NCI-H2107 treated with DMSO at 0.1 percent for 48 hours (cell line): Measurements from ENCODE around the gene RRH.
"Not testable (repeated sequence)": the region's sequence is repeated elsewhere in the genome, so short reads cannot be mapped to it uniquely, and the experiment has no call there.

ENCODE experiments used
- DNase-seq: peaks from one replicate; lab custom pipeline; 2025; ENCODE audit not compliant: unreplicated experiment; lab: John Stamatoyannopoulos, UW

RRH gene

GRCh38 chr4:109827672-109828071 lies at the start of gene RRH:
RRH (plus strand) TSS chr4:109827972; CDS start chr4:109828028, 56 bp downstream.
- no peak for DNase-seq

- DNase-seq = not testable (repeated sequence)
Observed at GRCh38 chr4:109782092-109782491, 45.7 kb upstream of the RRH start.

GRCh38 chr4:109786846-109787245 lies 40.9 kb upstream of the RRH start:
- no peak for DNase-seq

GRCh38 chr4:109787807-109788206 lies 40.0 kb upstream of the RRH start:
- DNase-seq = no peak

GRCh38 chr4:109795059-109795458 lies 32.7 kb upstream of the RRH start:
- DNase-seq = no peak

GRCh38 chr4:109798866-109799265 lies 28.9 kb upstream of the RRH start:
- no peak for DNase-seq

GRCh38 chr4:109801099-109801789 lies 26.5 kb upstream of the RRH start:
- DNase-seq = no peak

GRCh38 chr4:109801895-109802319 lies 25.9 kb upstream of the RRH start, which contains the start of gene CFI:
CFI (minus strand) TSS chr4:109801999; CDS start chr4:109801971, 28 bp downstream.
- DNase-seq = no peak

GRCh38 chr4:109803924-109804571 lies 23.7 kb upstream of the RRH start:
- DNase-seq = peak; percentile 28

GRCh38 chr4:109809655-109810054 lies 18.1 kb upstream of the RRH start:
- DNase-seq = no peak

GRCh38 chr4:109810552-109811387 lies 17.0 kb upstream of the RRH start:
- DNase-seq = no peak

- DNase-seq = no peak
Observed at GRCh38 chr4:109811707-109812106, 16.1 kb upstream of the RRH start.

GRCh38 chr4:109815151-109816081 lies 12.4 kb upstream of the RRH start, which contains the start of gene GAR1:
GAR1 (plus strand) TSS chr4:109815762; CDS start chr4:109816165, 403 bp downstream.
- DNase-seq = peak; percentile 52

GRCh38 chr4:109816082-109816442 lies 11.7 kb upstream of the RRH start:
- no peak for DNase-seq

- DNase-seq = no peak
Observed at GRCh38 chr4:109816894-109817293, 10.9 kb upstream of the RRH start.

- DNase-seq = no peak
Observed at GRCh38 chr4:109818268-109818667, 9.5 kb upstream of the RRH start.

- DNase-seq = no peak
Observed at GRCh38 chr4:109820563-109820962, 7.2 kb upstream of the RRH start.

GRCh38 chr4:109821185-109821584 lies 6.6 kb upstream of the RRH start:
- DNase-seq = no peak

GRCh38 chr4:109826719-109827118 lies 1.1 kb upstream of the RRH start:
- DNase-seq = peak; percentile 0

- no peak for DNase-seq
Observed at GRCh38 chr4:109833756-109834155, 6.0 kb downstream of the RRH start.

GRCh38 chr4:109836985-109837384 lies 9.2 kb downstream of the RRH start:
- no peak for DNase-seq
